HG02885 (cell line): ENCODE data around the gene FGF3.

Experiments
- ATAC-seq: cut with Tn5 transposase; IDR thresholded peaks from one replicate; pipeline ENCODE4 v1.9.1; 2021; ENCODE audit warnings: mild to moderate bottlenecking; ENCODE audit not compliant: unreplicated experiment, poor library complexity

Gene FGF3

DNA sequence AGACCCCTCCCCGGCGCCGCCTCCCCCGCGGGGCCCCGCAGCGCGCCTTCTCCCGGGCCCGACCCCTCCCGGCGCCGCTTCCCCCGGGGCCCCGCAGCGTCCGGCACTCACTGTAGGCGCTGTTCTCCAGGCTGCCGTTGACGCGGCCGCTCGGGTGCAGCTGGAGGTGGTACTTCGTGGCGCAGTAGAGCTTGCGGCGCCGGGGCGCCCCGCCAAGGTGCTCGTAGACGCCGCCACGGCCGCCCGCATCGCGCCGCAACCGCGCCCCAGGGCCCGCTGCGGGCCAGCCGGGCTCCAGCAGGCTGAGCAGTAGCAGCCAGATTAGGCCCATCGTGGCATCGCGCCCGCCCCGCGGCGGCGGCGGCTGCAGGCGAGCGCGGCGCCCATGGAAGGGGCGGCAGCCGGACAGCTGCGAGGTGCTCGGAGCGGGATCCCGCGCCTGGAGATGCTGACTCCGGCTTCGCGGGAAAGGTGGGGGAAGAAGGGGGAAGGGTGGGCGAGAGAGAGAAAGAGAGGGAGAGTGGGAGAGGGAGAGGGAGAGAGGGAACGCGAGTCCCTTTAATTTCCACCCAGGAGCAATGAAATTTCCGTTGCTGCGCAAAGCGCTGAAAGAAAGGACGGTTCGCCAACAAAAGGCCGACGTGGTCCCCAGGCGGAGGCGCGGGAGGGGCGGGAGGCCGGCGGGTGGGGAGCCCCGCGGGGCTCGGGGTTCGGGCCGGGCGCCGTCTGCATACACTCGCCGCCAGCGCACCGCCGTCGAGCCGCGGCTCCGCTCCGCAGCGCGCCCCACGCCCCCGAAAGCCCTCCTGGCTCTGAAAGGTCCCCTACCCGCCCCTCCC, at the start of gene FGF3:
Gene FGF3, minus strand, starts transcription at position 814 of the 839 bp plus-strand sequence. Its CDS starts 483 bp downstream, at position 331.
- no peak for ATAC-seq

DNA sequence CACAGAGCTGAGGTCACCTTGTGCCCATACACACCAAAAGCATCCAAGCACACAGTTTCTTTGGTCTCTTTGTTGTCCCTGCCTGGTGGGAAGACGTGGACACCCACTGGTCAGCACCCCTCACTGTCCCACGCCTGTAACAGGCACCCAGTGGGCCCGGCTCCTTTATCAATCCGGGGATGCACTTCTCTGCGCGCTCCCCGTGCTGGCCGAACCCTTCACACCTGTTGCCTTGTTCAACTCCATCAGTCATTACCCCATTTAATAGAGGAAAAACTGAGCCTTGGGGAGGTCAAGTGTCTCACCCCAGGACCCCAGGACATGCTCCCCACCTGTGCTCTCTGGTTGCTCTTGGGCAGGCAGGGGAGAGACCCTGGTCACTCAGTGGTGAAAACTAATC, 49.7 kb upstream of the FGF3 start:
- ATAC-seq: no peak

DNA sequence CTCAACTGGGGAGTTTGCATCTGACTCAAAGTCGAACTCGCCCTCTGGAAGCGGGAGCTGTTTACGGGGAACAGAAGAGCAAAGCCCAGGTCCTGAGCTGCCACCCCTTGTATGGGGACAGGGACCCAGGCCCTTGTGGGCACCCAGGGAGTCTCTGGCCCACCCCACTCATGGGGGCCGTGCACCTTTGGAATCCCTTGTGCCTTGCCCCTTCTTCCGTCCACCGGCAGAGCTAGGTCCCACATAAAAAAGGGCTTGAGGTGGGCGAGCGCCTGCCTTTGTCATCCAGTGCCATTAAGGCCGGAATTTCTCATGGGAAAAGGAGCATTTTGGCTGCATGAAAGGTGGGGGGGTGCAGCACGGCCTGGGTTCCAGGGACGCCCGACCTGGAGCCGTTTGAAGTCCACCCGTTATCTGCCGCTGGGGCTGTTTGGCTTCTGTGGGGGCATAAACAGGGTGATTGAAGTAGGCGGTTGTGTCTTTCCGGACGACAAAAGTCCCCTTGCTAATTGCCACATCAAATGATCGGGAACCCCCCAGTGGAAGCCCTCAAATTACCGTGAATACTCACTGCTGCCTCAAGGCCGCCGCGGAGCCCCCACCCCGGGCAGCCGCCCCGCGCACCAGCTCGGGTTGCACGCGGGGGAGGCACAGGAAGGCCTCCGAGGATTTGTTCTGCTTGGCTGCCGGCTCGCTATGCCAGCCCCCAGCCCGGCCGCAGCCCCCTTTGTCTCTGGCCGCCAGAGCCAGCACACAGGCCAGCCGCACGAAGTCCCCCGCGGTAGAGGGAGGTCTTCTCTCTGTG, 49.0 kb upstream of the FGF3 start:
- ATAC-seq: no peak

DNA sequence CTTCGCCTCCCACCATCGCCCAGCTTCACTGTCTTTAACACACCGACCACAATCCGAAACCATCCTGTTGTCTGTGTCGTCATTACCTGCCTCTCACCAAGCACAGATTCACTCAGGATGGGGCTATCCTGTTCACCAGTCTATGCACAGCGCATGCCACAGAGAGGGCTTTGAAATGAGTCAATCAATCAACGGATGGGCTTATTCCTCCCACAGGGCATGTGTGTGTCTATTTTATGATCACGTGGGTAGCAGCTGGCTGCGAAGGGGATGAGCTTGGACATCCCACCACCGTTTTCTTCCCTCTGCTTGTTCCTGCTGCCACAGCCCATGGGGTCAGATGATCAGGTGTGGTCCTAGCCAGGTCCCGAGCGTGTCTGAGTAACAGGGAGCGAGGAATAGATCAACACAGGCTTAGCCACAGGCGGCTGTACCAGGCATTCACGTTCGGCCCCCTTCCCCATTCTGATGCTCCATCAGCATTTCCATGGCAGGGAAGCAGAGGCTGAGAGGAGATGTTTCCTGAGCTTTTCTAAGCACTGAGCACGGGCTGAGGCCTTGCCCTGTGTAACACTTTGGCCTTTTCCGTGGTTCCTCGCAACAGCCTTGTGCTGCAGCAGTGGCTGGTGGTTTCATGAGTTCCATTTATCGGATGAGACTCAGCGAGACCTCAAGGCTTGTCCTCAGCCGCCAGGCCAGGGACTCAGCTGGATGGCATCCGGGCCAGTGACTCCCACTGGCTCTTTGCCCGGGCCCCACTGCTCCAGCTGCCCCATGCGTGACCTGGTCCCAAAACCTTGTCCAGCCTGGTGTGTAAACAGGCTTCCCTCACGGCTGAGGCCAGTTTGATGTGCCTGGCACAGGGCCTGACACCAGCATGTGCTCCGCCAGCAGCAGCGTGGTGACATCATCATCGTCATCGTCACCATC, 48.1 kb upstream of the FGF3 start:
- no peak for ATAC-seq

DNA sequence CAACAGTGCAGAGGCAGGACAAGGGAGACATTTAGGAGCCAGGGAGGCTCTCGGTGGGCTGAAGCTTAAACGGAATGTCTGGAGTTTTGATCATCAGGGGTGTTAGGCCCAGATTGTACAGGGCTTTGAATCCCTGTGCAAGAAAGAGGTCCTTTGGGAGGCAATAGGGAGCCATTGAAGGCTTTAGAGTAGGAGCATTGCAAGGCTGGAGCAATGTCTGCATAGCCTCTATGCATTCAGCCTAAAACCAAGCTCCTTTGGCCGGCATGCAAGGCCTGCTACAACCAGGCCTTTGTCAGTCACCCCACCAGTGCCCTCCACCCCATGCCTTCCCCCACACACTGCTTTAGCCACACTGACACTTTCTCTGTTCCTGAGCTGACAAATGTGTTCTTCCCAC, 47.4 kb upstream of the FGF3 start:
- no peak for ATAC-seq

DNA sequence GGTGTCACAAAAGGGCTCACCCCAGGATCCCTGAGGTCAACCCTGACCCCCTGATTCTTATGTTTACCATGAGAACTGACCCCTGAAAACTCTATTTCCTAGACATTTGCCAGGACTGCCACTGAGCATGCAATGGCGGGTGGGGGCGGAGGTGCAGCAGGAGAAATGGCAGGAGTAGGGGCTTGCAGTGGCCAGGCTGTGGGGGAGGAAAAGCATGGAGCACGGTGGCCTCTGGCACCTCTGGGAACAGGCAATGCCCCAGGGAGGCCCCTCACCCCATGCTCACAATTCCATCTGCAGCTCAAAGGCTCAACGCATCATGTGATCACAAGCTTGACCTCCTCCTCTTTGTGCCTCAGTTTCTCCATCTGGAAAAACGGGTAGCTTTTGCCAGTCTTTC, 46.5 kb upstream of the FGF3 start:
- no peak for ATAC-seq

DNA sequence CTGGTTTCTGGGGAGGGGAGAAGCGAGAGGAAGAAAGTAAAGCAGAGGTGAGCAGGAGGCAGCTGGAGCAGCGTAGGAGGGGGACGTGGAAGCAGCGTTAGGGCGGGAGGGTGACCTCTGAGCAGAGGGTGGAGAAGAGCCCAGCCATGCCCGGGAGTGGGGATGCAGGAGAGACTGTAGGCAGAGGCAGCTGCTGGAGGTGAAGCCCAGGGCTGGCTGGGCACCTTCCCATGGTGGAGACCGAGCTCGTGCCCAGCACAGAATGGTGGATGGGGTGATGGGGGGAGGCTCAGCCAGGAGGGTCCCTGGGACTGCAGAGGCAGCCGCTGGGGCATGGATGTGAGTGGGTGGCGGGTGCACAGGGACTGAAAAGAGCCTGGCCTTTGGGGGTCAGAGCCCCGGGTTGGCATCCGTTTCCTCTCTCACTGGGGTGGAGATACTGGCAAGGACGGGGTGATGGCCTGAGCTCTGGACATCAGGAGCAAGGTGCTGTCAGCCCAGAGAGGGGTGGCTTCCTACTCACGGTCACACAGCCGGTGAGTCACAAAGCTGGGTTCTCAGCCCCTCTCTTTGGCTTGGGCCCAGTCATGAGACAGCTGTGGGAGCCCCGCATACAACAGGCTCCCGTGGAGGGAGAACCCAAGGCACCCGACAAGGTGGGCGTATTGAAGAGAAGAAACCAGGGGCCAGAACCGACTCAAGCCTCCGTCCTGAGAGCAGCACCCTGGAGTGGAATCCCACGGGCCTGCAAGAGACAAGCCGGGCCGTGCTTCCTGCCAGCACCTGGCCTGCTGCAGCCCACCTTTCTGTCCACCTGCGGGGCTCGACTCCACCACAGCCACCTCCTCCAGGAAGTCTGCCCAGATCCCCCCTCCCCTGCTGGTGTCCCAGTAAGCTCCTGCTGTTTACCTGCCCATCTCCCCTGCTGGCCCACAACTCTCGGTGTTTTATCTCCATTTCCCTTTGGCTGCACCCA, 45.8 kb upstream of the FGF3 start:
- ATAC-seq: no peak

DNA sequence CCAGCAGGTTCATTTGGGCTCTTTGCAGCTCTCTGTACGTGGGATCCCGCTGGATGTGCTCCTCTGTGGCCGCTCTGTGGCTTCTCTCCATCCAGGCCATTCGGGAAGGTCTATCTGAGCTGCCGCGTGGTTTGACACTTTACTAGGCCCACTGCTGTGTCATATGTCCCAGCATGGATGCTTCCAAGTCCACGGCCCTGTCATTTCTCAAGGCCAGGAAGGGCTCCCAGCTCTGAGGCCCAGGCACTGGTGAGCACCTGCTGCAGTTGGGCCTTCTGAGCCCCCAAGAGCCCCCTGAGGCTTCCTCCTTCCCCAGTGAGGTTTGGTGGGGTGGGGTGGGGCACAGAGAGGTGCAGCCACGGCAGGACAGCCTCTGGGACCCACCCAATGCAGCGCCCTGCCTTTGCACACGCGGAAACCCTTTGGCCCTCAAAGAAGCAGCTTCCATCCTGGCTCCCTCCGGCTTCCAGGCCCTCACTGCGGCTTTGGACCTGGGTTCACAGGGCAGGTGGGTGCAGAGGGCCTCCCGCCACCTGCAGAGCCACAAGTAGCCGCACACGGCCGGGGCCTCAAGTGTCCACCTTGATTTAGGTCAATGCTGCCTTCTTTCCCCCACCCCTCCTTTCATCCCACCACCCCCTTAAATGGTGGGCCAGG, 44.5 kb upstream of the FGF3 start:
- ATAC-seq: no peak

DNA sequence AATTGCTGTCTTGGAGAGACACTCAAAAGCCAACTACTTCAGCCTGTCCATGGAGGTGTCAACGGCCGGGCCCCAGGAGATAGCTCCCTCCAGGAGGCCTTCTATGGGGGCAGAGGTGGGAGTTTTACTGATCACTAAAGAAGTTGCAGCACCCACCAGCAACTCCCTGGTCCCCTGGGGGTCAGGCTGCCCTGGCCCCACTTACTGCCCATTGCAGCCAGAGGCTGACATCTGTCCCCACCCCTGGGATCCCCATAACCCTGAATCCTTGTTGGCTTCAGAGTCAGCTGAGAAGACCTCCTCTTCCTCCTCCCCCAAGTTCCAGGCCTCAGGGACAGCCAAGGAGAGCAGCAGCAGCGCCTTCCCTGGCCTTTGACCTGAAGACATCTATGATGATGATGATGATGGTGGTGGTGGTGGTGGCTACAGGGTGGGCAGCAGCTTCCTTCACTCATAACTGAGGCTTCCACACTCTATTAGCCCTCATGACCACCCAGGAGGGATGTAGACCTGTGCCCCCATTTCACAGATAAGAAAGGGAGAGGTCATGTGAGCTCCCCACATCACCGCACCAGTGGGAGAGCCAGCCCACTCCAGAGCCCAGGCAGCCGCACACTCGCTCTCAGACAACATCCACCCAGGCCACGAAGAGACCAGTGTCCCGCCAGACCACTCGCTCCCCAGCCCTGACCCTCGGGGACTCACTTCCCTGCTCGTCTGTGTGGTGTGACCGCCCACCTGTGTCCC, 43.8 kb upstream of the FGF3 start:
- ATAC-seq: no peak

DNA sequence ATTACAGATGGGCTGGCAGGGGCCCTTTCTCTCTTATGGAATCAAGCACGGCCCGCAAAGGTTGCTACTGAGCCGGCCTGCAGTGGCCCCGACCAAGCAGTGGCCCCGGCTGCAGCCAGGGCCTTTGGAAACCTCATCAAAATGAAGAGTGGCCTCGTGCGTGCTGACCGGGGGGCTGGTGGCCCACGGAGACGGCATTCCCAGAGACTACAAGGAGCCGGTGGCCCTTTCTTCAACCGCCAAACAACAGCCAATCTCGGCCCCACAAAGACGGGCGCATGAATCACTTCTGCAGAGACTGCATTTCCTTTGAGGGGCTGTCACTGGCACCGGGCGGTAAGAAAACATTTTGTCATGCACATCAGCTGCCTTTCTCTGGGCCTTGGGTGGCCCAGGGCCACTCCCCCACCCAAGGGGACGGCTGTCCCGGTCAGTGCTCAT, 43.1 kb upstream of the FGF3 start:
- no peak for ATAC-seq

DNA sequence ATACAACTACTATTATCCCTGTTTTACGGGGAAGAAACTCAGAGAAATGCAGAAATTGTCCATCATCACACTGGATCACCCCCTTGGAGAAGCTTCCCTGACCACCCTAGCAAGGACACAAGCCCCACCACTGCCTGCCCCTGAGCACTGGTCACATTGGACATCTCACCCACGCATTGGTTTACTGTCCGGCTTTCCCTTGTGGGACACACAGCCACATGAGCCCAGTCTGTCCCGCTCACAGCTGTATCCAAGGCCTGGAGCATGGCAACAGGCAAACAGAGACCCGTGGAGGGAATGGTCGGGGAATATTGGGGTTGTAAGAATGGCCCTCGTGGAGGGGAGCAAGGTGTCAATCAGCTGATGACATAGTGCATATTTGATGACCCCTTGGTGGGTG, 42.7 kb upstream of the FGF3 start:
- ATAC-seq: no peak

DNA sequence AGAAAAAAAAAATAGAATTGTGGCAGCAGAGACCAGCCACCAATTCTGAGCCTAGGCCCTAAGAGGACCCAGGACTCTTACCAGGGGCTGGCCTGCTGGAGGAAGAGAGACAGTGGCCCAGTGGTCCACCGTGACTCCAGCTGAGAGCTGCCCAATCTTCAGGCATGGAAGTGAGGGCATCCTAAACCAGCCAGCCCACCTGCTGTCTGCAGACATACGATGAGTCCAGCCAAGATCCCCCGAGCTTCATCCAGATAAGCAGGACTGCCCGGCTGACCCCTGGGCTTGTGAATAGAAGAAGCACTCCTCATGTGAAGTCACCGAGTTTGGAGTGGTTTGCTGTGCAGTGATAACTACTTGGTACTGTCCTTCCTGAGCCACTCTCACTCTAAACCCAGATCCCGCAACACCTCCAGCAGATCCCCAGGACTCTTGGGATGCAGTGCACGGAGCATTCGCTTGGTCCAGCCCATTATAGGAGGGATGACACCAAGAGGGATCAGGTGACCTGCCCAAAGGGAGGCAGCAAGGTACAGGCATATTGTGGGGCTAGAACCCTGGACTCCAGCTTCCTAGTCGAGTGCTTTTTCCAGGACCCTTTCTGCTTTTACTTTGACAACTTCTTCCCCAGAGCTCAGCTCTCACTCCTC, 41.7 kb upstream of the FGF3 start:
- no peak for ATAC-seq

DNA sequence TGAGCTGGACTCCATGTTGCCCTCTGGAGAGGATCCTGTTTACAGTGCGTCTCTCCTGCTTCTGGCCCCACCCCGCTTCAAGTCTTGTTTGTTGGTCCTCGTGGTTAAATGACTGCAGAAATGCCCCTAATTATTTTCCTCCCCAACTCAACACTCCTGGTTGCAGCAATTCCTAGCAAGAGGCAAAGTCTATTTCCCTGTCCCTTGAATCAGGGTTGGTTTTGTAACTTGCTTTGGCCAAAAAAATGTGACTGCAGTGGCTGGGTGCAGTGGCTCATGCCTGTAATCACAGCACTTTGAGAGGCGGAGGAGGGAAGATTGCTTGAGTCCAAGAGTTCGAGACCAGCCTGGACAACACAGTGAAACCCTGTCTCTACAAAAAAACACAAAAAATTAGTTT, 41.0 kb upstream of the FGF3 start:
- ATAC-seq: no peak

DNA sequence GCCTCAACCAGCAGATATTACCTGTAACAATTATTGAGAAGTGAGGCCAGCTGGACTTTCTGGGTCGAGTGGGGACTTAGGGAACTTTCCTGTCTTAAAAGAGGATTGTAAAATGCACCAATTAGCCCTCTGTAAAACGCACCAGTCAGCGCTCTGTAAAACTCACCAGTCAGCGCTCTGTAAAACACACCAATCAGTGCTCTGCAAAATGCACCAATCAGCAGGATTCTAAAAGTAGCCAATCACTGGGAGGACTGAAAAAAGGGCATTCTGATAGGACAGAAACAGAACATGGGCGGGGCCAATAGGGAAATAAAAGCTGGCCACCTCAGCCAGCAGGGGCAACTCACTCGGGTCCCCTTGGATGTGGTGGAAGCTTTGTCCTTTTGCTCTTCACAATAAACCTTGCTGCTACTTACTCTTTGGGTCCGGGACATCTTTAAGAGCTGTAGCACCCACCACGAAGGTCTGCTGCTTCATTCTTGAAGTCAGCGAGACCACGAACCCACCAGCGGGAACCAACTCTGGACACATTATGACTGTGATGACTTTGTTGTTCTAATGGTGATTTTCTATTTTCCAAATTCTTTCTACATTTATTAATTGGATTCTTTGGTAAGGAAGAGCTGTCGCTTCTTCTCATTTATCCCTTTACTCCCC, 40.2 kb upstream of the FGF3 start:
- no peak for ATAC-seq

DNA sequence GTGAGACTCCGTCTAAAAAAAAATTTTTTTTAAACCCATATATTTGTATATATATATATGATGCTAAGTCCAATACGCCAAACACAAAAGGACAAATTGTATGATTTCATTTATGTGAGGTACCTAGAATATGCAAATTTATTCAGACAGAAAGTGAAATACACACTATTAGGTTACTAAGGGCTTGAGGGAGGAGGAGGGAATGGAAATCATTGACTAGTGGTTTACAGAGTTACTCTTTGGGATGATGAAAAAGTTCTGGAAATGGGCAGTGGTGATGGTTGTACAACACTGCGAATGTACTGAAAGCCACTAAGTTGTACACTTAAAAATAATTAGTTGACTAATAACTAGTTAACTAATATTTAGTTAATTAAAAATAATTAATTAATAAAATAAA, 36.2 kb upstream of the FGF3 start:
- ATAC-seq: no peak

DNA sequence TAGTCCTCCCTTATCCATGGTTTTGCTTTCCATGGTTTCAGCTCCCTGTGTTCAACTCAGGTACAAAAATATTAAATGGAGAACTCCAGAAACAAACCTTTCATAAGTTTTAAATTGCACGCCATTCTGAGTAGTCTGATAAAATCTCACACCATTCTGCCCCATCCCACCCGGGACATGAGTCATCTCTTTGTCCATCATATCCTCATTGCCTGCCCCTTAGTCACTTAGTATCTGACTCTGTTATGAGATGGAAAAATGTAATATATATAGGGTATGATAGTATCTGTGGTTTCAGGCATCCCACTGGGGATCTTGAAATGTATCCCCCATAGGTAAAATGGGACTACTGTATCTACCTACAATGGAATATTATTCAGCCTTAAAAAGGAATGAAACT, 35.5 kb upstream of the FGF3 start:
- ATAC-seq: no peak

DNA sequence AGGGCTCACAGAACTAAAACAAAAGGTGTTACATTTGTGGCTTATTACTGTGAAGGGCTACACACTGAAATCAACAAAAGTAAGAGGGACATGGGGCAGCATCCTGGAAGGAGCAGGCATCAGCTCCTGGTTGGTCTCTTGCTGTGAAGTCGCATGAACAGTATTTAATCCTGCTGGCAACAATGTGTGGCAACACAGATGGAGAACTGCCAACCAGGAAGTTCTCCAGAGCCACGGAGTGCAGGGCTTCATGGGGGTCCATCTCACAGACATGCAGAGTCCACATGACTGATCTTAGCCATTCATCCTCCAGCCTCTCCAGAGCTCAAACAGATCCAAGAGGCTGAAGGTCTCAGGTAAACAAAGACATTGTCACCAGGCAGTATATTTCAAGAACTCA, 32.8 kb upstream of the FGF3 start:
- ATAC-seq: no peak
